Stimulated activated CD8-positive, alpha-beta memory T cell treated with anti-CD3 and anti-CD28 coated beads, Interleukin-15, amount 100 ng/mL, for 24 hours (primary cell): ENCODE measurements around the gene CACNA1H.
"Not testable (repeated sequence)": the region's sequence is repeated elsewhere in the genome, so short reads cannot be mapped to it uniquely, and the experiment has no call there.

Experiments used
- DNase-seq: peaks from one replicate; pipeline ENCODE4 v3.0.0-alpha.2; 2020; ENCODE audit warnings: low read depth

CACNA1H gene

GRCh38 chr16:1175566-1176279 lies 22.8 kb downstream of the CACNA1H start:
- DNase-seq = no peak

- no peak for DNase-seq
Measured at GRCh38 chr16:1176280-1176897, 23.5 kb downstream of the CACNA1H start.

- DNase-seq = no peak
Measured at GRCh38 chr16:1177053-1177452, 24.1 kb downstream of the CACNA1H start.

DNA sequence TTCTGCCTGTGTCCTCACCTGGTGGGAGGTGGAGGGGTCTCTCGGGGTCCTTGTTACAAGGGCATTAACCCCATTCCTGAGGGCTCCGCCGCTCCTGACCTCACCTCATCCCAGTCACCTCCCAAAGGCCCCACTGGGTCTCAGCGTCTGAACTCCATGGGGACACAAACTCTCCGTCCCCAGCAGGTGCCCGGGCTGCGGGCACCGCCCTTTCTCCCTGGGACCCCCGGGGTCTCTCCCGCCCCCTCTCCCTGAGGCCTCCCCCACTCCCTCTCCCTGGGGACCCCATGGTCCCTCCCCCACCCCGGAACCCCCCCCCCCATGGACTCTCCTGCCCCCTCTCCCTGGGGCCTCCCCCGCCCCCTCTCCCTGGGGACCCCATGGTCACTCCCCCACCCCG lies 24.8 kb downstream of the CACNA1H start:
- DNase-seq = no peak

- DNase-seq = no peak
Measured at GRCh38 chr16:1178295-1178910, 25.5 kb downstream of the CACNA1H start.

DNA sequence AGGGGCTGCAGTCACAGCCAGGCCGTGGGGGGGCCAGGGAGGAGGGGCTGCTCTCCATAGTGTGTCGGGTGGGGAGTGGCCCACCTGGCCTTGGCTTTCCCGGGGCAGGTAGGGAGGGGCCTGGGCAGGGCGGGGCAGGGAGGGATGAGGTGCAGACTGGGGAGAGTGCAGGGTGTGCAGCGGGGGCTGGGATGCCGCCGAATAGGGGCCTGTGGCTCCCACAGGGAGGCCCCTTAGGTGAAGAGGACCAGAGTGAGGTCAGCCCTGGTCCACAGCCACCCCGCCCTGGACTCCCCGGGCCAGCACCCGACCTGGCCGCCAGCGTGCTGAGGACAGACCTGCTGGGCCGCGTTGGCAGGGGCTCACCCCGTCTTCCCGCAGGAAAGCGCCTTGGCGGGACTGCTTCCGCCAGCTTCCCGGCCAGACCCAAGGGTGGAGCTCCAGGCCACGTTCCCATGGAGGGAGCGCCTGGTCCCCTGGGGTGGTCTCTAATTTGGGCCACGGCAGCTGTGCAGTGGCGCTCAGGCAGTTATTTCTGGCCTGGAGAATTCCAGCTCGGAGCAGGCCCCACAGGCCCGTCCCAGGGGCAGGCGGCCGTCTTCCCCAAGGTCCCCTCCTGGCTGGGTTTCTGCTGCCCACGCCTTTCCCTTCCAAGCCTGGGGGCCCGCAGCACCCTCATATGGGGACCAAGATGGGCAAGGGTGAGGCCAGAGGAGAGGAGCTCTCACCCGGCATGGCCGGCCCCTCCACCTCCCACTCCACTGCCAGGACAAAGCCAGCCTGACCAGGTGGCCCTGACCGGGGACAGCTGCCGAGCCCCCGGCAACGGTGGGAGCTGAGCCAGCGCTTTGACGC lies 27.9 kb downstream of the CACNA1H start:
- DNase-seq = no peak

DNA sequence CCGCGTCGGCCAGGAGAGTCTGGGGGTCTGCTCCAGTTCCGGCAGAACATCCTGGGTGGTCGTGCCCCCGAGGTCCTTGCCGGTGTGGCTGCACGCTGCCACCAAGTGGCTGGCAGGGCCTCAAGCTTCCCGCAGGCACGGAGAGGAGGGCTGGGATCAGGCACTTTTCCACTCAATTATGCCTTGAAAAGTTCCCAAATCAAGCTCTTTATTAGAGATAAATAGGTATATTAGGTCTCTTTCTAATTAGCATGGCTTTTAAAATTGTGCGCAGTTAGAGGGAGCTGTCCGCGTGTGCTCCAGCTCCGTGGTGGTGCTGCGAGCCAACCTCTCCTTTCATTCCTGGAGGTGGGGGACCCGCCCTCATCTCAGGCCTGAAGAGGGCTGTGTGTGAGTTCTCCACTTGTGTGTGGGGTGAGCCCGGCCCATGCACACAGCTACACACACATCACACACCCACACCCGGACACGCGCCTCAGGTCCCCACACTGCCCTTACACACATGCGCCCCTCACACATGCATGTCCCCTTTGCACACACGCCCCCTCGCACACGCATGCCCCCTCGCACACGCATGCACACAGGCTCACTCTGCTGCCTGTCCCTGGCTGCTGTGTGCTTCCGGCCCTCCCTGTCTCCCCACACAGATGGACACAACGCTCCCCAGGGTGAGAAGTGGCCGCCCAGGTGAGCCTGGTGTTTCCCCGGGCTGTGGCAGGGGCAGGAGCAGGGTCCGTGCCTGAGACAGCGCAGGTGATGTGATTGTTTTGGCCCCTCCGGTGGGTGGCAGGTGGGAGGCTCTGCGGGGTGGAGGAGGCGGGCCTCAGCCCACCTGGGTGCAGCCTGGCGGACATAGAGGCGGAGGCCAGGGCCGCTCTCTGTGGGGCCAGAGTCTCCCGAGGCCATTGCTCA lies 28.8 kb downstream of the CACNA1H start:
- no peak for DNase-seq

DNA sequence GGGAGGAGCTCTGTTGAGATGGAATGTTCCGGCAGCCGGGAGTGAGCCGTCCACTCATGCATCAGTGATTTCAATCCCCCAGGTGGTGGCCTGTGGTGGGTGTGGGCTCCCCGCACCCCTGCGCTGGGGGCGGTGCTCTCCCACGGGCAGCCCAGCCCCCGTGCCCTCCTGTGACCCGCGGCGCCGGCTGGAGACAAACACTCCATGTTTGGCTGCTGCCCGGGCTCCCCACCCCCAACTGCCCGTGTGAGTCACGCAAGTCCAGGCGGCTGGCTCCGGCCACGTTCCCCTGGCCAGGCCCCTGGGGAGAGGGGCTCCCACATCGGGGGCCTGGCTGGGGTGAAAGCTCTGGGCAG lies 29.4 kb downstream of the CACNA1H start:
- DNase-seq = no peak

DNA sequence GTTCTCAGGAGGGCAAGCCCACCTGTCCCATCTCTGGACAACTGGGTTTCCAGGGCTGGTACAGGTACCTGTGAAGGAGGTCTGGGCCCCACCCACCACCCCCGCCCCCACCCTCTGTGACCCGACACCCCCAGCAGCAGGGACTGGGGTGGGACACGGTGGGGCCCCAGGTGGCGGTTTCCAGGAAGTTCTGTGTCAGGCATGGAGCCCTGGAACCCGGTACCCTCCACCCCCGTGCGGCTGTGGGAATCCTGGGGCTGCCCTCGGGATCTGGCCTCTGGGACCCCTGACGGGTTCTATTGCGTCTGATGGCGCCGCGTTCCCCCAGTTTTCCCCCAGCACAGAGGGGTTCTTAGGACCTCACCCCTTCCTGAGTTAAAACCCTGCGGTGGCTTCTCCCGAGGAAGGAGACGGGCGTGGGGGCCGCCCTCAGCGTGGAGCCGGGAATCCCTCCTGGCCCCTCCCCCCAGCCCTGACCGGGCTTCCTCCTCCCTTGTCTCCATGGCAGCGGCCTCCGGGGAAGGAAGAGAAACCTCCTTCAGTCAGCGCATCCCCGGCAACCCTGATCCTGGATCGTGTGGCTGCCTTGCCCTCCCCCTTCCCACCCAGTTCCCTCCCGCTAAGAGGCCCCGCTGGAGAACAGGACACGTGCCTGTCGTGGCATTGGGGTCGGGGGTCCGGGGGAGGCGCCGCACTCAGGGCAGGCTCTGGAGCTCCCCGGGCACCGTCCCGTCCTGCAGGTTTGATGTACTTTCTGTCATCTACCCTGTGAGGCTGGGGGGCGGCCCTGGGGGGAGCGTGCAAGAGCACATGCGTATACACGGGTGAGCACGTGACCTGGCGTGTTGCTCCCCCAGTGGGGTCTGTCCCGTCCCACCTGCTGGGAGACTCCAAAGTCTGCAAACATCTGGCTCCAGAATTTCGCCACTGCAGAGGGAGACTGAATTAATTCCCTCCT lies 30.3 kb downstream of the CACNA1H start:
- DNase-seq = no peak

- DNase-seq = no peak
Measured at GRCh38 chr16:1184156-1184868, 31.4 kb downstream of the CACNA1H start.

GRCh38 chr16:1184980-1185379 lies 32.1 kb downstream of the CACNA1H start:
- DNase-seq = no peak

DNA sequence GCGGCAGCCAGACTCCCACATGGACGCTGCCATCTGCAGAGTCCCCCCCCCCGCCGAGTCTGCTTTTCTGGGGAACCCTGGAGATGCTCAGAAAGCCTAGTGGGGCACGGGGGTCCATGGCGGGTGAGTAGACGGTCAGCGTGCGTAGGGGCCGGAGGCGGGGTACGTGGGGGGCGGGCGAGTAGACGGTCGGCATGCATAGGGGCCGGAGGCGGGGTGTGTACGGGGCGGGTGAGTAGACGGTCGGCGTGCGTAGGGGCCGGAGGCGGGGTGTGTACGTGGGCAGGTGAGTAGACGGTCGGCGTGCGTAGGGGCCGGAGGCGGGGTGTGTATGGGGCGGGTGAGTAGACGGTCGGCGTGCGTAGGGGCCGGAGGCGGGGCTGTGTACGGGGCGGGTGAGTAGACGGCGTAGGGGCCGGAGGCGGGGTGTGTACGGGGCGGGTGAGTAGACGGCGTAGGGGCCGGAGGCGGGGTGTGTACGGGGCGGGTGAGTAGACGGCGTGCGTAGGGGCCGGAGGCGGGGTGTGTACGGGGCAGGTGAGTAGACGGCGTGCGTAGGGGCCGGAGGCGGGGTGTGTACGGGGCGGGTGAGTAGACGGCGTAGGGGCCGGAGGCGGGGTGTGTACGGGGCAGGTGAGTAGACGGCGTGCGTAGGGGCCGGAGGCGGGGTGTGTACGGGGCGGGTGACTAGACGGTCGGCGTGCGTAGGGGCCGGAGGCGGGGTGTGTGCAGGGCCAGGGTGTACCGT lies 32.7 kb downstream of the CACNA1H start:
- not testable (repeated sequence) for DNase-seq

- no peak for DNase-seq
Measured at GRCh38 chr16:1188432-1189189, 35.7 kb downstream of the CACNA1H start.

DNA sequence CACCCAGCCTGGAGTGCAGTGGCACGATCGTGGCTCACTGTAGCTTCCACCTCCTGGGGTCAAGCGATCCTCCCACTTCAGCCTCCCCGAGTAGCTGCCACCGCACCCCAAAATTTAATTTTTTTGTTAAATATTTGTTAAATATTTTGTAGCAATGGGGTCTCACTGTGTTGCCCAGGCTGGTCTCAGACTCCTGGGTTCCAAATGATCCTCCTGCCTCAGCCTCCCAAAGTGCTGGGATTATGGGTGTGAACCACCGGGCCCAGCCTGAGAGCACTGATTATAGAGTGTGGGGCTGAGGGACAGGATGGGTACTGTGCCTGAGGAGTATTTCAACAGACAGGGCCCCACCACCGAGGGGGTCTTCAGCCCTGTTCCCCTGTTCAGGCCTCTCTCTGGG lies 36.5 kb downstream of the CACNA1H start:
- no peak for DNase-seq

- not testable (repeated sequence) for DNase-seq
Measured at GRCh38 chr16:1190789-1191188, 37.9 kb downstream of the CACNA1H start.

DNA sequence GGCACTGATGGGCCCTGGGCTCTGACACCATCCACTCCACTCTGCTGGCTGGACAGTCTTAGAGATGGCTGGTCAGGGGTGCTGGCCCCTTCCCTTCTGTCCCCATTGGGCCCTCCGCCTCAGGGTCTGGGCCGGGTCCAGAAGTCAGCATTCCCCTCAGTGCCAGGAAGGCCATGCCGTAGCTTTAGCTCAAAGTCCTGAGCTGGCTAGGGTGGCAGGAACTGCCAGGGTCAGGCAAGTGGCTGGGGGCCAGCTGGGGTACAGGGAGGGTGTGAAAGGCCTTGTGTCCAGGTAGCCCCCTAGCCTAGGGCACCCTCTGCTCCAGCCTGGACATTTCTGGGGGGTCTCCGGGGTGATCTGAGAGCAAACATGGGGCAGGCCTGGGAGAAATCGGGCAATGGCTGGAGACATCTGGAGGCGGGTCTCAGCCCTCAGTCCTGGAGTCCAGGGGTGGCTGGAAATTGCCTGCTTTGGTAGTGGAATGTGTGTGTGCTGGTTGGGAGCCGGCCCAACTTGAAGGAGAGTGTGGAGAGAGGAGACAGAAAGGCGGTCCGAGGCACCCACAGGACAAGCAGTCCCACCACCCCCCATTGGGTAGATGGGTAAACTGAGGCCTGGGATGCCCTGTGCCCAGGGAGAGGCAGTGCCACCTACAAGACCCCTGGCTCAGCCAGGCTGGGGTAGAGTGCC lies 39.6 kb downstream of the CACNA1H start:
- no peak for DNase-seq

- DNase-seq = no peak
Measured at GRCh38 chr16:1193143-1193824, 40.4 kb downstream of the CACNA1H start.
